ENCODE measurements around the gene PLXNC1. TPM values are rescaled to one million over a fixed set of nuclear protein-coding genes. Genes with fewer than 3 reads are reported as not detected.

PLXNC1 gene
- total RNA-seq, 2 donors from 2014 or later, result 8.4 to 12.4 TPM

GRCh38 chr12:94326727-94327126, 178.3 kb downstream of the PLXNC1 start:
- DNase-seq, result no peak
- no peaks in the 10 kb centered on the region for H3K27me3 ChIP-seq
- H3K36me3 ChIP-seq, result no peaks in the 10 kb centered on the region
- H3K4me1 ChIP-seq, result no peaks in the 10 kb centered on the region
- no peak overlapping the region for H3K27ac ChIP-seq
- intact Hi-C loops (cut with DNase I), result no loop called here
- no peak overlapping the region for H3K4me3 ChIP-seq
- no peak overlapping the region for H3K9ac ChIP-seq (ENCODE audit: low read depth in 2 of 2, low read length in 2 of 2)
- no peaks in the 10 kb centered on the region for H3K9me3 ChIP-seq
- no peak for TF ChIP-seq CTCF (IDR thresholded peaks at IDR 0.05)

GRCh38 chr12:94327809-94328208, 179.4 kb downstream of the PLXNC1 start:
- intact Hi-C loops (cut with DNase I), result no loop called here
- DNase-seq, result no peak
- H3K27ac ChIP-seq, result no peak overlapping the region
- no peak for TF ChIP-seq CTCF (IDR thresholded peaks at IDR 0.05)
- H3K4me3 ChIP-seq, result no peak overlapping the region
- H3K36me3 ChIP-seq, result no peaks in the 10 kb centered on the region
- H3K27me3 ChIP-seq, result no peaks in the 10 kb centered on the region
- H3K9me3 ChIP-seq, result no peaks in the 10 kb centered on the region
- H3K9ac ChIP-seq (ENCODE audit: low read depth in 2 of 2, low read length in 2 of 2), result no peak overlapping the region
- no peaks in the 10 kb centered on the region for H3K4me1 ChIP-seq

GRCh38 chr12:94329366-94329765, 181.0 kb downstream of the PLXNC1 start:
- TF ChIP-seq CTCF (IDR thresholded peaks at IDR 0.05), result no peak
- no peak for DNase-seq
- Histone ChIP-seq H3K9ac (ENCODE audit: low read depth in 2 of 2, low read length in 2 of 2) (no peak overlapping the region), H3K27ac (no peak overlapping the region), H3K4me1 (no peaks in the 10 kb centered on the region), H3K4me3 (no peak overlapping the region), H3K27me3 (no peaks in the 10 kb centered on the region), H3K36me3 (no peaks in the 10 kb centered on the region), H3K9me3 (no peaks in the 10 kb centered on the region)
- intact Hi-C loops (cut with DNase I), result no loop called here

GRCh38 chr12:94333396-94333795, 185.0 kb downstream of the PLXNC1 start:
- no peak overlapping the region for H3K9ac ChIP-seq (ENCODE audit: low read depth in 2 of 2, low read length in 2 of 2)
- DNase-seq, result no peak
- no peak overlapping the region for H3K27ac ChIP-seq
- no peaks in the 10 kb centered on the region for H3K4me1 ChIP-seq
- no peak for TF ChIP-seq CTCF (IDR thresholded peaks at IDR 0.05)
- H3K36me3 ChIP-seq, result no peaks in the 10 kb centered on the region
- H3K27me3 ChIP-seq, result no peaks in the 10 kb centered on the region
- intact Hi-C loops (cut with DNase I), result no loop called here
- no peak overlapping the region for H3K4me3 ChIP-seq
- H3K9me3 ChIP-seq, result no peaks in the 10 kb centered on the region

GRCh38 chr12:94336211-94336925, 188.0 kb downstream of the PLXNC1 start:
- Histone ChIP-seq H3K9me3 (no peaks in the 10 kb centered on the region), H3K36me3 (no peaks in the 10 kb centered on the region), H3K9ac (ENCODE audit: low read depth in 2 of 2, low read length in 2 of 2) (no peak overlapping the region), H3K4me1 (peaks cover 4% of the 10 kb centered on the region), H3K27ac (no peak overlapping the region), H3K4me3 (no peak overlapping the region), H3K27me3 (no peaks in the 10 kb centered on the region)
- no peak for TF ChIP-seq CTCF (IDR thresholded peaks at IDR 0.05)
- DNase-seq, result no peak
- intact Hi-C loops (cut with DNase I), result no loop called here

Measured in colonic mucosa (tissue), 4 donors.